GM12878 (cell line): ENCODE measurements around the gene ST6GALNAC3. TPM values are rescaled to one million over a fixed set of nuclear protein-coding genes. Genes with fewer than 3 reads are reported as not detected.

Experiments
- ATAC-seq: fragments of 200-7000 bp; cut with Tn5 transposase; 3 replicates; pipeline ENCODE4 v1.9.1; 2020; ENCODE audit warnings: mild to moderate bottlenecking, moderate library complexity
- BruUV-seq: library from RNA; stranded (reverse); fragments of 400-500 nt; replicated peaks from 2 replicates; lab custom pipeline; 2021; lab: Mats Ljungman, UMichigan
- CTCF ChIA-PET: fragments of 300-600 bp; sonication (Branson Sonifier 250); formaldehyde crosslinking; extraction: SDS; loops from one replicate; lab custom pipeline; 2021; ENCODE audit warnings: inconsistent platforms; lab: Yijun Ruan, JAX
- POLR2A ChIA-PET: fragments of 350-600 bp; formaldehyde crosslinking; extraction: SDS; loops from one replicate; lab custom pipeline; 2021; ENCODE audit warnings: inconsistent platforms; lab: Charles Lee
- RAD21 ChIA-PET: fragments of 300-600 bp; sonication (Branson Sonifier 250); formaldehyde crosslinking; loops from one replicate; lab custom pipeline; 2023; ENCODE audit warnings: antibody characterized with exemption; ENCODE audit not compliant: unreplicated experiment; lab: Charles Lee
- SMC1A ChIA-PET: fragments of 300-600 bp; sonication (Branson Sonifier 250); formaldehyde crosslinking; loops from one replicate; lab custom pipeline; 2023; ENCODE audit not compliant: unreplicated experiment, uncharacterized antibody; lab: Charles Lee
- DNase-seq: peaks from one replicate; pipeline ENCODE4 v3.0.0-alpha.2; 2011; ENCODE audit warnings: low read depth, low spot score
- FAIRE-seq: peaks from 3 replicates; lab custom pipeline; 2011; peaks lifted over from hg19 to GRCh38; lab: Jason Lieb, UNC
- H2AFZ ChIP-seq: 2 replicates; pipeline ENCODE4 v1.6.0; 2011; ENCODE audit warnings: low read depth, low read length, control low read depth; ENCODE audit not compliant: control insufficient read depth
- H3K27ac ChIP-seq: 2 replicates; pipeline ENCODE4 v1.5.1; 2011; ENCODE audit warnings: control low read depth; ENCODE audit not compliant: control insufficient read depth, insufficient read depth
- H3K27me3 ChIP-seq, 2 experiments: replicated peaks in 1 of 2; 2 replicates each; pipeline versions ENCODE4 v1.6.0 to v1.6.1; 2011; ENCODE audit warnings: low read length in 1 of 2; ENCODE audit not compliant: control insufficient read depth in 2 of 2, insufficient read depth in 2 of 2
- H3K36me3 ChIP-seq, 2 experiments: 2 replicates each; pipeline ENCODE4 v1.5.1; 2011; ENCODE audit warnings: low read length in 1 of 2; ENCODE audit not compliant: control insufficient read depth in 2 of 2, insufficient read depth in 2 of 2
- H3K4me1 ChIP-seq: 2 replicates; pipeline ENCODE4 v1.6.1; 2011; ENCODE audit warnings: mild to moderate bottlenecking, low read length, moderate library complexity, mixed read lengths; ENCODE audit not compliant: control insufficient read depth, insufficient read depth
- H3K4me2 ChIP-seq: 2 replicates; pipeline ENCODE4 v1.6.0; 2011; ENCODE audit warnings: control low read depth; ENCODE audit not compliant: control insufficient read depth, insufficient read depth
- H3K4me3 ChIP-seq: fragments of 200-600 bp; sonication (generic); 2 replicates; pipeline ENCODE4 v1.5.1; 2016
- H3K79me2 ChIP-seq: 2 replicates; pipeline ENCODE4 v1.6.0; 2011; ENCODE audit warnings: low read length; ENCODE audit not compliant: control insufficient read depth, insufficient read depth
- H3K9ac ChIP-seq: 2 replicates; pipeline ENCODE4 v1.8.0; 2011; ENCODE audit warnings: low read length, control low read depth, mixed read lengths; ENCODE audit not compliant: control insufficient read depth, insufficient read depth
- H3K9me3 ChIP-seq: replicated peaks from 3 replicates; pipeline ENCODE4 v1.5.1; 2011; ENCODE audit warnings: mild to moderate bottlenecking, low read length; ENCODE audit not compliant: control insufficient read depth, insufficient read depth
- H4K20me1 ChIP-seq: 2 replicates; pipeline ENCODE4 v1.6.0; 2011; ENCODE audit not compliant: control insufficient read depth, insufficient read depth
- BCL11A ChIP-seq: IDR thresholded peaks from 2 replicates; pipeline ENCODE4 v1.6.1; 2011; ENCODE audit warnings: low read depth, low read length
- CEBPB ChIP-seq, 2 experiments: fragments of 150-350 bp in 1 of 2; IDR thresholded peaks; 2 replicates each; pipeline ENCODE4 v1.6.1; 2012 to 2014; ENCODE audit warnings: low read depth in 2 of 2, low read length in 2 of 2, borderline replicate concordance in 1 of 2, inconsistent platforms in 1 of 2
- GABPA ChIP-seq: IDR thresholded peaks from 2 replicates; pipeline ENCODE4 v1.6.1; 2014; ENCODE audit warnings: antibody characterized with exemption, low read depth, mild to moderate bottlenecking, inconsistent platforms
- IKZF2 ChIP-seq, 2 experiments: fragments of 450-650 bp; IDR thresholded peaks; 2 replicates each; pipeline ENCODE4 v1.6.1; 2017; ENCODE audit warnings: mild to moderate bottlenecking in 2 of 2, moderate library complexity in 2 of 2
- MEF2B ChIP-seq: fragments of 450-650 bp; IDR thresholded peaks from 2 replicates; pipeline ENCODE4 v1.6.1; 2018; ENCODE audit warnings: mild to moderate bottlenecking, moderate library complexity; ENCODE audit not compliant: partially characterized antibody, poor library complexity, severe bottlenecking
- WGBS: methylation state at CpG from one replicate; pipeline ENCODE4 v1.1.6; 2016; ENCODE audit warnings: low lambda C conversion rate; ENCODE audit not compliant: insufficient replicate concordance, insufficient coverage; ENCODE audit errors: missing lambda C conversion rate; 5-methylcytosine and 5-hydroxymethylcytosine counted together
- in situ Hi-C: fragments of 300-500 bp; cut with MboI; formaldehyde crosslinking; loops from 9 replicates; pipeline ENCODE4 v1.14.3; 2018; ENCODE audit warnings: mixed read lengths
- intact Hi-C: fragments of 100-400 bp; cut with micrococcal nuclease; formaldehyde crosslinking; loops from one replicate; pipeline ENCODE4 v1.14.2; 2022; ENCODE audit not compliant: unreplicated experiment
- polyA plus RNA-seq, 11 experiments: library from polyadenylated mRNA; depleted of rRNA in 4 of 11; unstranded in 6 of 11; stranded (reverse) in 5 of 11; fragments of >200 nt; fragmentation: Nextera tagmentation in 4 of 11; fragmentation: Illumina TruSeq in 1 of 11; extraction: Ambion mirVana in 4 of 11; extraction: Trizol in 1 of 11; gene quantifications; 1 replicate in 1 of 11; 2 replicates in 10 of 11; pipeline versions ENCODE4 v1.2.1 to v1.2.3, GENCODE V29; 2011 to 2016; ENCODE audit warnings: inconsistent platforms in 2 of 11, missing spikeins in 2 of 11, low read depth in 1 of 11
- total RNA-seq, 4 experiments: library from RNA; depleted of rRNA in 3 of 4; stranded (reverse); fragments of >200 nt in 3 of 4; fragmentation: Illumina TruSeq in 1 of 4; extraction: Trizol in 1 of 4; gene quantifications; 2 replicates each; pipeline versions ENCODE4 v1.2.1 to v1.2.3, GENCODE V29; 2013 to 2021
- TF ChIP-seq, protein P1 (sequence below): IDR thresholded peaks from 2 replicates; pipeline ENCODE4 v1.6.1; 2012; ENCODE audit warnings: mild to moderate bottlenecking, low read depth, low read length

Gene ST6GALNAC3
- total and polyA plus RNA-seq, 10 of the 15 experiments (the other 5 are each of a cell fraction or from before 2014, with no cell fraction given): 0.04 to 0.68 (median 0.18) TPM; not detected in 3

DNA sequence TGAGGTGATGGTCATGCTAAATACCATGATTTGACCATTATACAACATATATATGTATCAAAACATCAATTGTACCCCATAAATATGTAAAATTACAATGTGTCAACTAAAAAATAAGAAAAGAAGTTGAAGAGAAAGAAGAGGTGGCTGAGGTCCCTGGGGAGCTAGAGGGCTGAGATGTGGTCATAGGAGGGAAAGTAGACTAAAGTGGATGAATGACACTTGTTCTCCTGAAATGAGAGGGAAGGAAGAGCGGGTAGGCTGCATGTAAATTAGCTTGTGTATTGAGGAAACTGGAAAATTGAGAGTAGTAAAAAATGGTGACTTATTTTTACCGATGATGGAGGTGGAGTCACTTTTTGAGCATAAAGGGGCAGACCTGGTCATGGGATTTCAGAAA lies 117.0 kb downstream of the ST6GALNAC3 start:
- in situ Hi-C loops (no loop called here), intact Hi-C loops (loop anchor here (5.0 kb wide), 1 partner anchor 101 kb away; no protein-coding TSS in a partner anchor)
- Histone ChIP-seq H3K4me2 (no peak overlapping the region), H4K20me1 (no peaks in the 10 kb centered on the region), H3K27me3 (no peaks in the 10 kb centered on the region; a peak in 1 of 4 replicates), H2AFZ (no peak overlapping the region), H3K9ac (no peak overlapping the region), H3K27ac (no peak overlapping the region), H3K36me3 (no peaks in the 10 kb centered on the region), H3K9me3 (no peaks in the 10 kb centered on the region), H3K79me2 (no peaks in the 10 kb centered on the region), H3K4me1 (peaks cover 4% of the 10 kb centered on the region; the same call in 1 of the 2 replicates), H3K4me3 (no peak overlapping the region)
- no TSS peak for BruUV-seq
- TF ChIP-seq BCL11A: no peak
- TF ChIP-seq MEF2B: peak; percentile 47
- TF ChIP-seq IKZF2 (IDR thresholded peaks at IDR 0.05): peak in 1 of 2 experiments; percentile 9; a peak in 1 of 4 replicates
- ChIA-PET SMC1A (interaction anchor here (0.9 to 1.3 kb wide), 2 partner anchors 27 kb away, joined by 3 read pairs; no protein-coding TSS in a partner anchor), CTCF (interaction anchor here (0.5 to 1.4 kb wide), 5 partner anchors 10 to 115 kb away, joined by 3 to 5 read pairs (median 3); no protein-coding TSS in a partner anchor), POLR2A (no interaction called here), RAD21 (no interaction called here)
- 20% methylated on average over 2 of the region's 2 CpGs for WGBS
- FAIRE-seq: no peak
- no peak for DNase-seq
- peak; percentile 59 for ATAC-seq

DNA sequence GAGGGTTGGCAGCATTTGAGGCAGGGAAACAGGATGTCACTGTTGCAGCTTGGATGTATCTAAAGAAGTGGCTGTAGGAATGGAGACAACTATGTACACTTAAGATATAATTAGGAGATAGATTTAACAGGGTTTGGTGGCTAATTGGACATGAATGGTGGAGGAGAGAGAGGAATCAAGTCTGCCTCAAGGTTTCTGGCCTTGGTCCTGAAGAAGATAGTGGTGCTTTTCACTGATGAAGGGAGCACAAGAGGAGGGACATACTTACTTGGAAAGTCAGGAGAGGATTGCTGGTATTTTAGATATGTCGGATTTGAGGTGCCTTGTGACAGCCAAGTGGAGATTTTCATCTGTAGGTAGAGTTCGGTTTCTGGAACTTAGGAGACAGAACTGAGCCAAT lies 123.9 kb downstream of the ST6GALNAC3 start:
- RAD21 ChIA-PET: no interaction called here
- Histone ChIP-seq H3K79me2 (no peaks in the 10 kb centered on the region), H4K20me1 (no peaks in the 10 kb centered on the region), H2AFZ (no peak overlapping the region), H3K9ac (no peak overlapping the region), H3K27me3 (no peaks in the 10 kb centered on the region; a peak in 2 of 4 replicates), H3K9me3 (no peaks in the 10 kb centered on the region), H3K4me1 (no peaks in the 10 kb centered on the region), H3K4me2 (no peak overlapping the region), H3K36me3 (no peaks in the 10 kb centered on the region), H3K27ac (no peak overlapping the region), H3K4me3 (no peak overlapping the region)
- TF ChIP-seq CEBPB (IDR thresholded peaks at IDR 0.05; ENCODE audit: borderline replicate concordance in 1 of 2, low read depth in 2 of 2, low read length in 2 of 2): no peak
- TF ChIP-seq GABPA: no peak
- TF ChIP-seq, protein P1, sequence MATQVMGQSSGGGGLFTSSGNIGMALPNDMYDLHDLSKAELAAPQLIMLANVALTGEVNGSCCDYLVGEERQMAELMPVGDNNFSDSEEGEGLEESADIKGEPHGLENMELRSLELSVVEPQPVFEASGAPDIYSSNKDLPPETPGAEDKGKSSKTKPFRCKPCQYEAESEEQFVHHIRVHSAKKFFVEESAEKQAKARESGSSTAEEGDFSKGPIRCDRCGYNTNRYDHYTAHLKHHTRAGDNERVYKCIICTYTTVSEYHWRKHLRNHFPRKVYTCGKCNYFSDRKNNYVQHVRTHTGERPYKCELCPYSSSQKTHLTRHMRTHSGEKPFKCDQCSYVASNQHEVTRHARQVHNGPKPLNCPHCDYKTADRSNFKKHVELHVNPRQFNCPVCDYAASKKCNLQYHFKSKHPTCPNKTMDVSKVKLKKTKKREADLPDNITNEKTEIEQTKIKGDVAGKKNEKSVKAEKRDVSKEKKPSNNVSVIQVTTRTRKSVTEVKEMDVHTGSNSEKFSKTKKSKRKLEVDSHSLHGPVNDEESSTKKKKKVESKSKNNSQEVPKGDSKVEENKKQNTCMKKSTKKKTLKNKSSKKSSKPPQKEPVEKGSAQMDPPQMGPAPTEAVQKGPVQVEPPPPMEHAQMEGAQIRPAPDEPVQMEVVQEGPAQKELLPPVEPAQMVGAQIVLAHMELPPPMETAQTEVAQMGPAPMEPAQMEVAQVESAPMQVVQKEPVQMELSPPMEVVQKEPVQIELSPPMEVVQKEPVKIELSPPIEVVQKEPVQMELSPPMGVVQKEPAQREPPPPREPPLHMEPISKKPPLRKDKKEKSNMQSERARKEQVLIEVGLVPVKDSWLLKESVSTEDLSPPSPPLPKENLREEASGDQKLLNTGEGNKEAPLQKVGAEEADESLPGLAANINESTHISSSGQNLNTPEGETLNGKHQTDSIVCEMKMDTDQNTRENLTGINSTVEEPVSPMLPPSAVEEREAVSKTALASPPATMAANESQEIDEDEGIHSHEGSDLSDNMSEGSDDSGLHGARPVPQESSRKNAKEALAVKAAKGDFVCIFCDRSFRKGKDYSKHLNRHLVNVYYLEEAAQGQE: peak; percentile 61; the same call in 1 of the 2 replicates
- SMC1A ChIA-PET: no interaction called here
- 3% methylated on average over 2 of the region's 2 CpGs for WGBS
- POLR2A ChIA-PET: no interaction called here
- CTCF ChIA-PET: no interaction called here
- in situ Hi-C loops: no loop called here
- FAIRE-seq (no peak), DNase-seq (no peak), ATAC-seq (no peak)
- intact Hi-C loops: no loop called here
- BruUV-seq: no TSS peak
